CD14-positive monocyte (primary cell): ENCODE measurements around the gene NDFIP2. TPM values are rescaled to one million over a fixed set of nuclear protein-coding genes. Genes with fewer than 3 reads are reported as not detected.

Source experiments
- DNase-seq, 3 donors: peaks; one replicate each; pipeline ENCODE4 v3.0.0-alpha.2; 2011 to 2022
- H2AFZ ChIP-seq: 2 replicates; pipeline ENCODE4 v1.6.0; 2012; ENCODE audit warnings: mild to moderate bottlenecking, low read depth, low read length, inconsistent platforms; ENCODE audit not compliant: insufficient read depth, poor library complexity, severe bottlenecking
- H3K27ac ChIP-seq, 2 donors: 1 replicate in 1 of 2; 2 replicates in 1 of 2; pipeline ENCODE4 v1.5.1; 2012 to 2013; ENCODE audit warnings: low read length in 2 of 2, control low read depth in 1 of 2, inconsistent platforms in 1 of 2, low read depth in 1 of 2, mild to moderate bottlenecking in 1 of 2
- H3K27me3 ChIP-seq, 2 donors: one replicate each; pipeline versions ENCODE4 v1.6.0 to v1.6.1; 2011 to 2013; ENCODE audit warnings: low read length in 2 of 2; ENCODE audit not compliant: control insufficient read depth in 2 of 2, insufficient read depth in 2 of 2
- H3K36me3 ChIP-seq, 2 donors: replicated peaks in 1 of 2; 1 replicate in 1 of 2; 2 replicates in 1 of 2; pipeline versions ENCODE4 v1.5.1 to v1.6.1; 2012 to 2013; ENCODE audit warnings: low read length in 2 of 2, control low read depth in 1 of 2, inconsistent platforms in 1 of 2, mild to moderate bottlenecking in 1 of 2; ENCODE audit not compliant: insufficient read depth in 2 of 2, control insufficient read depth in 1 of 2
- H3K4me1 ChIP-seq, 2 donors: 1 replicate in 1 of 2; 2 replicates in 1 of 2; pipeline versions ENCODE4 v1.5.1 to v1.6.1; 2012 to 2013; ENCODE audit warnings: low read length in 2 of 2, control low read depth in 1 of 2, inconsistent platforms in 1 of 2, mild to moderate bottlenecking in 1 of 2, moderate library complexity in 1 of 2; ENCODE audit not compliant: insufficient read depth in 2 of 2, control insufficient read depth in 1 of 2
- H3K4me2 ChIP-seq: replicated peaks from 2 replicates; pipeline ENCODE3; 2012; ENCODE audit warnings: low read length, moderate library complexity, mild to moderate bottlenecking; ENCODE audit not compliant: poor library complexity, severe bottlenecking; ENCODE audit errors: extremely low read depth
- H3K4me3 ChIP-seq, 3 experiments: fragments of 200-600 bp in 1 of 3; sonication (generic) in 1 of 3; replicated peaks in 1 of 3; 1 replicate in 2 of 3; 2 replicates in 1 of 3; pipeline ENCODE4 v1.5.1; 2011 to 2013; ENCODE audit warnings: low read length in 3 of 3, mild to moderate bottlenecking in 3 of 3, control low read depth in 2 of 3, low read depth in 2 of 3, inconsistent platforms in 1 of 3, moderate library complexity in 1 of 3
- H3K79me2 ChIP-seq: 2 replicates; pipeline ENCODE4 v1.6.0; 2012; ENCODE audit warnings: mild to moderate bottlenecking, control low read depth, inconsistent platforms, low read length, moderate library complexity; ENCODE audit not compliant: insufficient read depth
- H3K9ac ChIP-seq: 2 replicates; pipeline ENCODE4 v1.6.0; 2017; ENCODE audit warnings: low read length, mild to moderate bottlenecking; ENCODE audit not compliant: insufficient read depth, poor library complexity, severe bottlenecking
- H3K9me3 ChIP-seq, 2 donors: replicated peaks in 1 of 2; 1 replicate in 1 of 2; 2 replicates in 1 of 2; pipeline versions ENCODE4 v1.5.1 to v1.6.1; 2012 to 2013; ENCODE audit warnings: low read length in 2 of 2, control low read depth in 1 of 2; ENCODE audit not compliant: control insufficient read depth in 1 of 2, insufficient read depth in 1 of 2
- H4K20me1 ChIP-seq: 2 replicates; pipeline ENCODE4 v1.6.0; 2012; ENCODE audit warnings: mild to moderate bottlenecking, low read length, control low read depth, moderate library complexity; ENCODE audit not compliant: insufficient read depth
- H3K27ac Mint-ChIP-seq, 7 donors: one replicate each; pipeline ENCODE4 v1.8.0; 2020; ENCODE audit warnings: mild to moderate bottlenecking in 7 of 7, mixed read lengths in 7 of 7, moderate library complexity in 6 of 7, inconsistent platforms in 2 of 7
- H3K27me3 Mint-ChIP-seq, 3 donors: one replicate each; pipeline ENCODE4 v1.8.0; 2021 to 2022; ENCODE audit warnings: low read depth in 3 of 3, mild to moderate bottlenecking in 3 of 3, mixed read lengths in 3 of 3, moderate library complexity in 3 of 3, inconsistent platforms in 1 of 3
- H3K36me3 Mint-ChIP-seq, 2 donors: one replicate each; pipeline ENCODE4 v1.8.0; 2020; ENCODE audit warnings: mixed read lengths in 2 of 2, inconsistent platforms in 1 of 2, mild to moderate bottlenecking in 1 of 2
- H3K4me1 Mint-ChIP-seq: one replicate; pipeline ENCODE4 v1.8.0; 2020; ENCODE audit warnings: mild to moderate bottlenecking, mixed read lengths
- H3K4me3 Mint-ChIP-seq, 2 donors: one replicate each; pipeline ENCODE4 v1.8.0; 2020; ENCODE audit warnings: mild to moderate bottlenecking in 2 of 2, mixed read lengths in 2 of 2, moderate library complexity in 1 of 2
- H3K9me3 Mint-ChIP-seq, 7 donors: one replicate each; pipeline ENCODE4 v1.8.0; 2020 to 2022; ENCODE audit warnings: mixed read lengths in 7 of 7, mild to moderate bottlenecking in 6 of 7, moderate library complexity in 6 of 7, inconsistent platforms in 2 of 7
- WGBS: methylation state at CpG from one replicate; pipeline ENCODE4 v1.1.5; 2013; ENCODE audit warnings: missing lambda C conversion rate; ENCODE audit not compliant: insufficient coverage; 5-methylcytosine and 5-hydroxymethylcytosine counted together
- intact Hi-C, 2 donors: fragments of 100-400 bp; cut with micrococcal nuclease; formaldehyde crosslinking; loops; one replicate each; pipeline versions ENCODE4 v1.15.0 to v1.15.1; 2023
- polyA plus RNA-seq, 3 donors: library from polyadenylated mRNA; depleted of rRNA in 1 of 3; unstranded in 2 of 3; stranded (reverse) in 1 of 3; fragments of 300-500 nt in 2 of 3; fragments of >200 nt in 1 of 3; fragmentation: Illumina TruSeq in 2 of 3; gene quantifications; 1 replicate in 2 of 3; 2 replicates in 1 of 3; pipeline ENCODE4 v1.2.3, GENCODE V29; 2012 to 2021
- TF ChIP-seq, protein P1 (sequence below): fragments of 200-600 bp; IDR thresholded peaks from one replicate; pipeline ENCODE4 v1.8.0; 2022; ENCODE audit warnings: antibody characterized with exemption, mild to moderate bottlenecking

NDFIP2 gene
- polyA plus RNA-seq, 3 donors = not detected

GRCh38 chr13:79525064-79525857 lies 44.3 kb downstream of the NDFIP2 start:
- intact Hi-C loops = no loop called here
- H3K27ac ChIP-seq = no peak overlapping the region
- H3K4me3 Mint-ChIP-seq = no peak overlapping the region
- H3K4me1 ChIP-seq = no peaks in the 10 kb centered on the region
- H3K27me3 ChIP-seq = peaks cover 4 to 5% of the 10 kb centered on the region in 2 donors
- peak in 2 of 3 donors; percentile 3 to 4 for DNase-seq
- H3K27ac Mint-ChIP-seq = no peak overlapping the region
- H3K27me3 Mint-ChIP-seq = peaks cover 0 to 2% (median 1%) of the 10 kb centered on the region in 3 donors
- H3K9me3 Mint-ChIP-seq = no peaks in the 10 kb centered on the region
- no peak overlapping the region for H3K4me2 ChIP-seq
- no peak overlapping the region for H3K4me3 ChIP-seq
- TF ChIP-seq, protein P1, sequence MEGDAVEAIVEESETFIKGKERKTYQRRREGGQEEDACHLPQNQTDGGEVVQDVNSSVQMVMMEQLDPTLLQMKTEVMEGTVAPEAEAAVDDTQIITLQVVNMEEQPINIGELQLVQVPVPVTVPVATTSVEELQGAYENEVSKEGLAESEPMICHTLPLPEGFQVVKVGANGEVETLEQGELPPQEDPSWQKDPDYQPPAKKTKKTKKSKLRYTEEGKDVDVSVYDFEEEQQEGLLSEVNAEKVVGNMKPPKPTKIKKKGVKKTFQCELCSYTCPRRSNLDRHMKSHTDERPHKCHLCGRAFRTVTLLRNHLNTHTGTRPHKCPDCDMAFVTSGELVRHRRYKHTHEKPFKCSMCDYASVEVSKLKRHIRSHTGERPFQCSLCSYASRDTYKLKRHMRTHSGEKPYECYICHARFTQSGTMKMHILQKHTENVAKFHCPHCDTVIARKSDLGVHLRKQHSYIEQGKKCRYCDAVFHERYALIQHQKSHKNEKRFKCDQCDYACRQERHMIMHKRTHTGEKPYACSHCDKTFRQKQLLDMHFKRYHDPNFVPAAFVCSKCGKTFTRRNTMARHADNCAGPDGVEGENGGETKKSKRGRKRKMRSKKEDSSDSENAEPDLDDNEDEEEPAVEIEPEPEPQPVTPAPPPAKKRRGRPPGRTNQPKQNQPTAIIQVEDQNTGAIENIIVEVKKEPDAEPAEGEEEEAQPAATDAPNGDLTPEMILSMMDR = no peak
- H3K4me1 Mint-ChIP-seq = peaks cover 6% of the 10 kb centered on the region
- no peaks in the 10 kb centered on the region for H3K9me3 ChIP-seq
- H3K79me2 ChIP-seq = no peaks in the 10 kb centered on the region
- no peak overlapping the region for H2AFZ ChIP-seq
- no peaks in the 10 kb centered on the region for H4K20me1 ChIP-seq
- no peaks in the 10 kb centered on the region for H3K36me3 Mint-ChIP-seq
- H3K9ac ChIP-seq = no peak overlapping the region
- no peaks in the 10 kb centered on the region for H3K36me3 ChIP-seq
- 24% methylated on average over 5 of the region's 8 CpGs for WGBS

DNA sequence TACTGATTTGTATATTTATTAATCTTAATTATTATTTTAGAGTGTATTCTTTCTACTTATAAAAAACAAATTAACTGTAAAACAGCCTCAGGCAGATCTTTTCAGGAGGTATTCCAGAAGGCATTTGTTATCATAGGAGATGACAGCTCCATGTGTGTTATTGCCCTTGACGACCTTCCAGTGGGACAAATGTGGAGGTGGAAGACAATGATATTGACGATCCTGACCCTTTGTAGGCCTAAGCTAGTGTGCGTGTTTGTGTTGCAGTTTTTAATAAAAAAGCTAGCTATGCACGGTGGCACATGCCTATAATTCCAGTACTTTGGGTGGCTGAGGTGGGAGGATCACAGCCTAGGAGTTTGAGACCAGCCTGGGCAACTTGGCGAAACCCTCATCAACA lies 46.7 kb downstream of the NDFIP2 start:
- peaks cover 3% of the 10 kb centered on the region for H3K4me1 Mint-ChIP-seq
- peaks cover 2 to 14% (median 5%) of the 10 kb centered on the region in 3 donors for H3K27me3 Mint-ChIP-seq
- H3K9ac ChIP-seq = no peak overlapping the region
- no peaks in the 10 kb centered on the region for H3K36me3 ChIP-seq
- H3K4me3 ChIP-seq = no peak overlapping the region
- no peak for DNase-seq
- no peak overlapping the region for H3K4me3 Mint-ChIP-seq
- no peaks in the 10 kb centered on the region for H4K20me1 ChIP-seq
- intact Hi-C loops = no loop called here
- no peak overlapping the region for H3K4me2 ChIP-seq
- WGBS = 100% methylated on average over 2 of the region's 5 CpGs
- H3K4me1 ChIP-seq = no peaks in the 10 kb centered on the region
- peaks cover 4 to 7% of the 10 kb centered on the region in 2 donors for H3K27me3 ChIP-seq
- TF ChIP-seq, protein P1 = no peak
- no peaks in the 10 kb centered on the region for H3K9me3 Mint-ChIP-seq
- no peak overlapping the region for H2AFZ ChIP-seq
- no peaks in the 10 kb centered on the region for H3K79me2 ChIP-seq
- no peaks in the 10 kb centered on the region for H3K9me3 ChIP-seq
- H3K27ac ChIP-seq = no peak overlapping the region
- no peak overlapping the region for H3K27ac Mint-ChIP-seq
- H3K36me3 Mint-ChIP-seq = no peaks in the 10 kb centered on the region
